Subcutaneous abdominal adipose tissue (tissue), 5 donors: ENCODE results near the gene ZDHHC15.
"Not testable (repeated sequence)": the region's sequence is repeated elsewhere in the genome, so short reads cannot be mapped to it uniquely, and the experiment has no call there.

ENCODE experiments used
- H3K27ac ChIP-seq: one replicate; pipeline ENCODE4 v1.7.0; 2013; ENCODE audit warnings: low read depth, mild to moderate bottlenecking, inconsistent platforms, low read length, moderate library complexity
- H3K27me3 ChIP-seq, 5 donors: one replicate each; pipeline ENCODE4 v1.7.0; 2013; ENCODE audit warnings: low read length in 5 of 5, inconsistent platforms in 1 of 5; ENCODE audit not compliant: control insufficient read depth in 5 of 5, insufficient read depth in 4 of 5
- H3K36me3 ChIP-seq, 5 donors: one replicate each; pipeline ENCODE4 v1.7.0; 2013; ENCODE audit warnings: low read length in 5 of 5; ENCODE audit not compliant: control insufficient read depth in 5 of 5, insufficient read depth in 5 of 5
- H3K4me1 ChIP-seq, 5 donors: one replicate each; pipeline ENCODE4 v1.7.0; 2013; ENCODE audit warnings: low read length in 5 of 5, mild to moderate bottlenecking in 3 of 5, moderate library complexity in 1 of 5; ENCODE audit not compliant: control insufficient read depth in 5 of 5, insufficient read depth in 5 of 5
- H3K4me3 ChIP-seq, 5 donors: one replicate each; pipeline ENCODE4 v1.7.0; 2013; ENCODE audit warnings: low read length in 5 of 5, low read depth in 1 of 5
- H3K9ac ChIP-seq, 5 donors: one replicate each; pipeline ENCODE4 v1.7.0; 2013; ENCODE audit warnings: low read length in 5 of 5, mild to moderate bottlenecking in 4 of 5, moderate library complexity in 3 of 5
- H3K9me3 ChIP-seq, 5 donors: one replicate each; pipeline ENCODE4 v1.7.0; 2013; ENCODE audit warnings: low read length in 5 of 5; ENCODE audit not compliant: control insufficient read depth in 5 of 5
- donor health status: healthy.
- donor health status: healthy.
- donor health status: healthy.
- donor health status: healthy.
- donor health status: healthy.

The ZDHHC15 gene, protein sequence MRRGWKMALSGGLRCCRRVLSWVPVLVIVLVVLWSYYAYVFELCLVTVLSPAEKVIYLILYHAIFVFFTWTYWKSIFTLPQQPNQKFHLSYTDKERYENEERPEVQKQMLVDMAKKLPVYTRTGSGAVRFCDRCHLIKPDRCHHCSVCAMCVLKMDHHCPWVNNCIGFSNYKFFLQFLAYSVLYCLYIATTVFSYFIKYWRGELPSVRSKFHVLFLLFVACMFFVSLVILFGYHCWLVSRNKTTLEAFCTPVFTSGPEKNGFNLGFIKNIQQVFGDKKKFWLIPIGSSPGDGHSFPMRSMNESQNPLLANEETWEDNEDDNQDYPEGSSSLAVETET

GRCh38 chrX:75522565-75523431, at the start of gene ZDHHC15:
Gene ZDHHC15, minus strand, starts transcription at chrX:75523037. Its CDS starts 13 bp downstream, at chrX:75523024.
- Histone ChIP-seq H3K4me3 (peak within 1 kb of the TSS; percentile 68 to 84 (median 71)), H3K4me1 (peaks cover 0 to 14% (median 8%) of the 10 kb centered on the region in 5 donors), H3K36me3 (no peaks in the 10 kb centered on the region), H3K27ac (no peak within 1 kb of the TSS), H3K9ac (peak within 1 kb of the TSS in 3 of 5 donors; percentile 25 to 57 (median 38)), H3K27me3 (peaks cover 0 to 4% (median 0%) of the 10 kb centered on the region in 5 donors), H3K9me3 (peaks cover 0 to 11% (median 7%) of the 10 kb centered on the region in 5 donors)

DNA sequence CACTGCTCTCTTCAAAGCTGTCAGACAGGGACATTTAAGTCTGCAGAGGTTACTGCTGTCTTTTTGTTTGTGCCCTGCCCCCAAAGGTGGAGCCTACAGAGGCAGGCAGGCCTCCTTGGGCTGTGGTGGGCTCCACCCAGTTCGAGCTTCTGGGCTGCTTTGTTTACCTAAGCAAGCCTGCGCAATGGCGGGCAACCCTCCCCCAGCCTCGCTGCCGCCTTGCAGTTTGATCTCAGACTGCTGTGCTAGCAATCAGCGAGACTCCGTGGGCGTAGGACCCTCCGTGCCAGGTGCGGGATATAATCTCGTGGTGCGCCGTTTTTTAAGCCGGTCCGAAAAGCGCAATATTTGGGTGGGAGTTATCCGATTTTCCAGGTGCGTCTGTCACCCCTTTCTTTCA, 37.7 kb upstream of the ZDHHC15 start:
- H3K4me1 ChIP-seq, H3K9ac ChIP-seq, H3K27ac ChIP-seq, H3K4me3 ChIP-seq, H3K27me3 ChIP-seq, H3K36me3 ChIP-seq, H3K9me3 ChIP-seq: not testable (repeated sequence)

GRCh38 chrX:75547783-75548182, 24.9 kb upstream of the ZDHHC15 start:
- Histone ChIP-seq H3K27ac (no peak overlapping the region), H3K36me3 (no peaks in the 10 kb centered on the region), H3K27me3 (peaks cover 0 to 16% (median 5%) of the 10 kb centered on the region in 5 donors), H3K9me3 (no peaks in the 10 kb centered on the region), H3K9ac (no peak overlapping the region), H3K4me1 (no peaks in the 10 kb centered on the region), H3K4me3 (no peak overlapping the region)

GRCh38 chrX:75546724-75547511, 24.1 kb upstream of the ZDHHC15 start:
- peaks cover 0 to 5% (median 0%) of the 10 kb centered on the region in 5 donors for H3K9me3 ChIP-seq
- H3K4me3 ChIP-seq, result no peak overlapping the region
- H3K4me1 ChIP-seq, result no peaks in the 10 kb centered on the region
- no peaks in the 10 kb centered on the region for H3K36me3 ChIP-seq
- peaks cover 0 to 16% (median 5%) of the 10 kb centered on the region in 5 donors for H3K27me3 ChIP-seq
- no peak overlapping the region for H3K27ac ChIP-seq
- H3K9ac ChIP-seq, result no peak overlapping the region

DNA sequence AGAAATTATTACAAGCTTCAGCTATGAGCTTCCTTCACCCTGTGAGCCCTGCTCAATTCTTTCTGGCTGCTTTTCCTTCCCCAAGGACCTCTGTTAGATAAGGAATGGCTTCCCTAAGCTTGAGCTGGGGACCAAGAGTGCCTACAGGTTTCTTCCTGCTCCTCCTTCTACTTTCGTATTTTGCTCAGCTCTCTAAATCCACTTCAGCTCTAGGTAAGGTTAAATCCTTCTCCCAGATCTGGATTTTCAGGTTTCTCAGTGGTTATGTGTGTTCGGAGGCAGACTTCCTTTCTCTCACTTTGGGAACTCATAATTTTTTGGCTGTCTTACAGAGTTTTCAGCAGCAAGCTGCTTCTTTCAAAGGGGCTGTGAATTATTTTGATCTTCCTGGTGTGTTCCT, 21.9 kb upstream of the ZDHHC15 start:
- Histone ChIP-seq H3K9me3 (peaks cover 0 to 8% (median 0%) of the 10 kb centered on the region in 5 donors), H3K9ac (no peak overlapping the region), H3K36me3 (no peaks in the 10 kb centered on the region), H3K4me1 (no peaks in the 10 kb centered on the region), H3K27ac (no peak overlapping the region), H3K27me3 (peaks cover 0 to 16% (median 5%) of the 10 kb centered on the region in 5 donors), H3K4me3 (no peak overlapping the region)

GRCh38 chrX:75483933-75484332, 38.9 kb downstream of the ZDHHC15 start:
- Histone ChIP-seq H3K36me3 (no peaks in the 10 kb centered on the region), H3K9ac (no peak overlapping the region), H3K27ac (no peak overlapping the region), H3K27me3 (no peaks in the 10 kb centered on the region), H3K4me1 (no peaks in the 10 kb centered on the region), H3K4me3 (no peak overlapping the region), H3K9me3 (peaks cover 5 to 24% (median 8%) of the 10 kb centered on the region in 5 donors)

- not testable (repeated sequence) for H3K36me3 ChIP-seq, H3K27me3 ChIP-seq, H3K4me1 ChIP-seq, H3K27ac ChIP-seq, H3K9ac ChIP-seq, H3K4me3 ChIP-seq
- peaks cover 8 to 52% (median 33%) of the 10 kb centered on the region in 5 donors for H3K9me3 ChIP-seq
Measured at GRCh38 chrX:75461780-75462179, 61.1 kb downstream of the ZDHHC15 start.

DNA sequence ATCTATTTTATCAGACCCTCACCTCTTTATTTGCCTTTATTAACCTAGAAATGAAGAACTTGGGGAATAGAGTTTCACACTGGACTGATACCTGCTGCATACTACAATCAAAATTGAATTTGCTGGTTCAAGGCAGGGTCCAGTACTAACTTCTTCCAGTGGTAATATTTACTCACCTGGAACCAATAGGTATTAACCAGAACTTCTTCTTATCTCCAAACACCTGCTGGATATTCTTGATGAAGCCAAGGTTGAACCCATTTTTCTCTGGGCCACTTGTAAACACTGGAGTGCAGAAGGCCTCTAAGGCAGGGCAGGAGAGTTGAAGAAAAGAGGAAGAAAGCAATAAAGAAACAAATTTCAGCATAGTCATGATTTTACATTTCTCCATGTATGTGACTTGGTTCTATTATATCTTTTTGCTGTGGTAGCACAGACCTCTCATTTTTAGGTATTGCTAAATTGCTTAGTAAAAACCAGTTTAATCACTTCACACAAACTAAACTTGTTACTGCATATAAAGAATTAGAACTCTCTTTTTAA, 101.1 kb downstream of the ZDHHC15 start:
- no peaks in the 10 kb centered on the region for H3K36me3 ChIP-seq
- H3K27me3 ChIP-seq, result peaks cover 0 to 4% (median 0%) of the 10 kb centered on the region in 5 donors
- no peak overlapping the region for H3K9ac ChIP-seq
- no peak overlapping the region for H3K27ac ChIP-seq
- H3K9me3 ChIP-seq, result no peaks in the 10 kb centered on the region
- no peak overlapping the region for H3K4me3 ChIP-seq
- no peaks in the 10 kb centered on the region for H3K4me1 ChIP-seq

DNA sequence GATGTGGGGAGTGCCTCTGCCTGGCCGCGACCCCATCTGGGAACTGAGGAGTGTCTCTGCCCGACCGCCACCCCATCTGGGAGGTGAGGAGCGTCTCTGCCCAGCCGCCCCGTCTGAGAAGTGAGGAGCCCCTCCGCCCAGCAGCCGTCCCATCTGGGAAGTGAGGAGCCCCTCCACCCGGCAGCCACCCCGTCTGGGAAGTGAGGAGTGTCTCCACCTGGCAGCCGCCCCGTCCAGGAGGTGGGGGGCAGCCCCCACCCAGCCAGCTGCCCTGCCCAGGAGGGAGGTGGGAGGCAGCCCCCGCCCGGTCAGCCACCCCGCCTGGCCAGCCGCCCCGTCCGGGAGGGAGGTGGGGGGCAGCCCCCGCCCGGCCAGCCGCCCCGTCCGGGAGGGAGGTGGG, 115.7 kb downstream of the ZDHHC15 start:
- not testable (repeated sequence) for H3K4me1 ChIP-seq, H3K27ac ChIP-seq, H3K36me3 ChIP-seq

More for the DNA sequence above, 115.7 kb downstream of the ZDHHC15 start:
- H3K27me3 ChIP-seq, H3K4me3 ChIP-seq, H3K9ac ChIP-seq: not testable (repeated sequence)
- peaks cover 0 to 27% (median 9%) of the 10 kb centered on the region in 5 donors for H3K9me3 ChIP-seq
